Measurements from ENCODE around the gene CORO1C. TPM values are rescaled to one million over a fixed set of nuclear protein-coding genes. Genes with fewer than 3 reads are reported as not detected.
"Not testable (repeated sequence)": the region's sequence is repeated elsewhere in the genome, so short reads cannot be mapped to it uniquely, and the experiment has no call there.

Gene CORO1C
- total RNA-seq, 1 donor from 2014 or later: 380 TPM

DNA sequence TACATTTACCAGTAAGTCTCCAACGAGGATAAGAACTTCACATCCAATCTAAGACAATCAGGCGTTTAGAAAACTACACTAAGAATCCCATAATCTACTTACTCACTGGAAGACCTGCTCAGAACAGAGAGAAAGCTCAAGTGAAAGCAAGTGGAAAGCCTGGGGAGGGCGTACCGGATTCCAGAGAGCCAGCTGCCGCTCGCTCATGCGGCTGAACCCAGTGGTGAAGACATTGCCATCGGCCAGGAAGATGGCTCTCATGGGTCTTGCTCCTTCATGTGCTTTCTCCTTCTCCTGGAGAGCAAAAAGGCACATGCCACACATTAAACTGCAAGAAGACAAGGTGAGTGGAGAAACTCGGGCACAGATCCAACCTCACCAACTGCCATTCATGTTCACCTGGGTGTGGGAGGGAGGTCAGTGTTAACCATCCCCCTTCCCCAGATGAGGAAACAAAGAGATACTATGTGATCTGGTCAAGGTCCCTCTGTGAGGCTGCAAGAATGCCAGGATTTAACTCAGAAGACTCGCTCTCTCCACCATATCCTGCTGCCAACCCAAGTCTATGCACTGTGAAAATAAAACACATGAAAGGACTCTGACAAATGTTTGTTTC is 74.1 kb downstream of the CORO1C start:
- H3K36me3 Mint-ChIP-seq (ENCODE audit: low read depth, unreplicated experiment): peaks cover 36% of the 10 kb centered on the region
- TF ChIP-seq, protein P1, sequence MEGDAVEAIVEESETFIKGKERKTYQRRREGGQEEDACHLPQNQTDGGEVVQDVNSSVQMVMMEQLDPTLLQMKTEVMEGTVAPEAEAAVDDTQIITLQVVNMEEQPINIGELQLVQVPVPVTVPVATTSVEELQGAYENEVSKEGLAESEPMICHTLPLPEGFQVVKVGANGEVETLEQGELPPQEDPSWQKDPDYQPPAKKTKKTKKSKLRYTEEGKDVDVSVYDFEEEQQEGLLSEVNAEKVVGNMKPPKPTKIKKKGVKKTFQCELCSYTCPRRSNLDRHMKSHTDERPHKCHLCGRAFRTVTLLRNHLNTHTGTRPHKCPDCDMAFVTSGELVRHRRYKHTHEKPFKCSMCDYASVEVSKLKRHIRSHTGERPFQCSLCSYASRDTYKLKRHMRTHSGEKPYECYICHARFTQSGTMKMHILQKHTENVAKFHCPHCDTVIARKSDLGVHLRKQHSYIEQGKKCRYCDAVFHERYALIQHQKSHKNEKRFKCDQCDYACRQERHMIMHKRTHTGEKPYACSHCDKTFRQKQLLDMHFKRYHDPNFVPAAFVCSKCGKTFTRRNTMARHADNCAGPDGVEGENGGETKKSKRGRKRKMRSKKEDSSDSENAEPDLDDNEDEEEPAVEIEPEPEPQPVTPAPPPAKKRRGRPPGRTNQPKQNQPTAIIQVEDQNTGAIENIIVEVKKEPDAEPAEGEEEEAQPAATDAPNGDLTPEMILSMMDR (IDR thresholded peaks at IDR 0.05; ENCODE audit: unreplicated experiment): no peak
- H3K4me1 Mint-ChIP-seq (ENCODE audit: unreplicated experiment): no peaks in the 10 kb centered on the region
- peaks cover 5% of the 10 kb centered on the region for H3K27me3 Mint-ChIP-seq (ENCODE audit: unreplicated experiment)
- peak overlapping the region; percentile 73 for H3K4me3 Mint-ChIP-seq (ENCODE audit: unreplicated experiment)
- no peak for DNase-seq (ENCODE audit: low spot score)
- H3K27ac Mint-ChIP-seq (ENCODE audit: unreplicated experiment): no peak overlapping the region
- H3K9me3 Mint-ChIP-seq (ENCODE audit: unreplicated experiment): no peaks in the 10 kb centered on the region

DNA sequence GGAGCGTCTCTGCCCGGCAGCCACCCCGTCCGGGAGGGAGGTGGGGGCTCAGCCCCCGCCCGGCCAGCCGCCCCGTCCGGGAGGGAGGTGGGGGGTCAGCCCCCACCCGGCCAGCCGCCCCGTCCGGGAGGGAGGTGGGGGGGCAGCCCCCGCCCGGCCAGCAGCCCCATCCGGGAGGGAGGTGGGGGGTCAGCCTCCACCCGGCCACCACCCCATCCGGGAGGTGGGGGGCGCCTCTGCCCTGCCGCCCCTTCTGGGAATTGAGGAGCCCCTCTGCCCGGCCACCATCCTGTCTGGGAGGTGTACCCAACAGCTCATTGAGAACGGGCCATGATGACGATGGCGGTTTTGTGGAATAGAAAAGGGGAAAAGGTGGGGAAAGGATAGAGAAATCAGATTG is 75.1 kb downstream of the CORO1C start:
- H3K4me1 Mint-ChIP-seq (ENCODE audit: unreplicated experiment); DNase-seq (ENCODE audit: low spot score); H3K27me3 Mint-ChIP-seq (ENCODE audit: unreplicated experiment); H3K9me3 Mint-ChIP-seq (ENCODE audit: unreplicated experiment): not testable (repeated sequence)
- Mint-ChIP-seq H3K36me3 (ENCODE audit: low read depth, unreplicated experiment) (peaks cover 40% of the 10 kb centered on the region), H3K4me3 (ENCODE audit: unreplicated experiment) (peak overlapping the region; percentile 56), H3K27ac (ENCODE audit: unreplicated experiment) (peak overlapping the region; percentile 42)

DNA sequence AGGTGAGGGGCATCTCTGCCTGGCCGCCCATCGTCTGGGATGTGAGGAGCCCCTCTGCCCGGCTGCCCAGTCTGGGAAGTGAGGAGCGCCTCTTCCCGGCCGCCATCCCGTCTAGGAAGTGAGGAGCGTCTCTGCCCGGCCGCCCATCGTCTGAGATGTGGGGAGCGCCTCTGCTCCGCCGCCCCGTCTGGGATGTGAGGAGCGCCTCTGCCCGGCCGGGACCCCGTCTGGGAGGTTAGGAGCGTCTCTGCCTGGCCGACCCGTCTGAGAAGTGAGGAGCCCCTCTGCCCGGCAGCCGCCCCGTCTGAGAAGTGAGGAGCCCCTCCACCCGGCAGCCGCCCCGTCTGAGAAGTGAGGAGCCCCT is 75.5 kb downstream of the CORO1C start:
- not testable (repeated sequence) for DNase-seq (ENCODE audit: low spot score); H3K4me1 Mint-ChIP-seq (ENCODE audit: unreplicated experiment); H3K4me3 Mint-ChIP-seq (ENCODE audit: unreplicated experiment); H3K27me3 Mint-ChIP-seq (ENCODE audit: unreplicated experiment); H3K27ac Mint-ChIP-seq (ENCODE audit: unreplicated experiment); H3K9me3 Mint-ChIP-seq (ENCODE audit: unreplicated experiment)
- H3K36me3 Mint-ChIP-seq (ENCODE audit: low read depth, unreplicated experiment): peaks cover 39% of the 10 kb centered on the region

GRCh38 chr12:108654622-108655021 is 76.7 kb downstream of the CORO1C start:
- not testable (repeated sequence) for H3K4me1 Mint-ChIP-seq (ENCODE audit: unreplicated experiment); H3K27ac Mint-ChIP-seq (ENCODE audit: unreplicated experiment); H3K4me3 Mint-ChIP-seq (ENCODE audit: unreplicated experiment); DNase-seq (ENCODE audit: low spot score); H3K27me3 Mint-ChIP-seq (ENCODE audit: unreplicated experiment); H3K9me3 Mint-ChIP-seq (ENCODE audit: unreplicated experiment)
- H3K36me3 Mint-ChIP-seq (ENCODE audit: low read depth, unreplicated experiment): peaks cover 39% of the 10 kb centered on the region

DNA sequence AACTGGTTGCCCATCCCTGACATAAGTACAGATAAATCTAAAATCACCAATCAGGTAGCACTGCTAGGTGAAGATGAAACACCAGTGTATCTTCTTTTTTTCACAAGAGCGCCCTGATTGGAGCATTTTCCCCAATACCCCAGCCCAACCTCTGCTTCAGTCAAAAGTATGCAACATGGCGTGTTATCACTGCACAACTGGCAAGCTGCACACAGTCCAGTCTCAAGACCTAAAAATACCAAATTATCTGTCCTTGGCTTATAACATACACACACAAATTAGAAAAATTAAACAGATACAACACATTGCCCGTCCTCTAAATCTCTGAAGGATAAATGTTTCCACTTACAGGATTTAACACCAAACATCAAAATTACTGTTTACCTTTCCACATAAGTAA is 77.4 kb downstream of the CORO1C start:
- no peaks in the 10 kb centered on the region for H3K9me3 Mint-ChIP-seq (ENCODE audit: unreplicated experiment)
- no peak overlapping the region for H3K27ac Mint-ChIP-seq (ENCODE audit: unreplicated experiment)
- H3K36me3 Mint-ChIP-seq (ENCODE audit: low read depth, unreplicated experiment): peaks cover 42% of the 10 kb centered on the region
- H3K27me3 Mint-ChIP-seq (ENCODE audit: unreplicated experiment): peaks cover 5% of the 10 kb centered on the region
- TF ChIP-seq, protein P1 (IDR thresholded peaks at IDR 0.05; ENCODE audit: unreplicated experiment): no peak
- no peaks in the 10 kb centered on the region for H3K4me1 Mint-ChIP-seq (ENCODE audit: unreplicated experiment)
- DNase-seq (ENCODE audit: low spot score): no peak
- no peak overlapping the region for H3K4me3 Mint-ChIP-seq (ENCODE audit: unreplicated experiment)

DNA sequence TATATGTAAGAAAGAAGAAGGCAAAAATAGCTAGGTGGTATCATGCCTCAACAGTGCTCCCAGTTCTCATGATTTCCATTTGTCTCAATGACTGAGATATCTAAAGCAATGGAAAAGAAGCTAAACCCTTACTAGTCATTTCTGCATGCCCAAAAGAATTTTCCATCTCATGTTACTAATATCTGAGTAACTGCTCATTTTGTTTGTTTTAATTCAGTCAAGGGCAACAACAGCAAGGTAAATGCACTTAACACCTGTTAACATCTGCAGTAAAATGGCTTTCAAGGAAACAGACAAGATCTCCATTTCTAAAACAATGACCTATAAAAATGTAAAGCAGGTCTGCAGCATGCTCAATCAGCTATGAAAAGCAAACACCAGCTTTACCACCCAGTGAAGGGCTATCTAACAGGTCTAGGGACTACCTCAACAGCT is 78.2 kb downstream of the CORO1C start:
- peaks cover 5% of the 10 kb centered on the region for H3K27me3 Mint-ChIP-seq (ENCODE audit: unreplicated experiment)
- peaks cover 43% of the 10 kb centered on the region for H3K36me3 Mint-ChIP-seq (ENCODE audit: low read depth, unreplicated experiment)
- H3K9me3 Mint-ChIP-seq (ENCODE audit: unreplicated experiment): no peaks in the 10 kb centered on the region
- no peak overlapping the region for H3K4me3 Mint-ChIP-seq (ENCODE audit: unreplicated experiment)
- TF ChIP-seq, protein P1 (IDR thresholded peaks at IDR 0.05; ENCODE audit: unreplicated experiment): no peak
- no peak overlapping the region for H3K27ac Mint-ChIP-seq (ENCODE audit: unreplicated experiment)
- DNase-seq (ENCODE audit: low spot score): no peak
- H3K4me1 Mint-ChIP-seq (ENCODE audit: unreplicated experiment): no peaks in the 10 kb centered on the region
